Measurements from ENCODE around the gene DEPDC4. TPM values are rescaled to one million over a fixed set of nuclear protein-coding genes. Genes with fewer than 3 reads are reported as not detected.
"Not testable (repeated sequence)": the region's sequence is repeated elsewhere in the genome, so short reads cannot be mapped to it uniquely, and the experiment has no call there.

The DEPDC4 gene
- total RNA-seq, 1 experiment from 2014 or later: 4.9 TPM

DNA sequence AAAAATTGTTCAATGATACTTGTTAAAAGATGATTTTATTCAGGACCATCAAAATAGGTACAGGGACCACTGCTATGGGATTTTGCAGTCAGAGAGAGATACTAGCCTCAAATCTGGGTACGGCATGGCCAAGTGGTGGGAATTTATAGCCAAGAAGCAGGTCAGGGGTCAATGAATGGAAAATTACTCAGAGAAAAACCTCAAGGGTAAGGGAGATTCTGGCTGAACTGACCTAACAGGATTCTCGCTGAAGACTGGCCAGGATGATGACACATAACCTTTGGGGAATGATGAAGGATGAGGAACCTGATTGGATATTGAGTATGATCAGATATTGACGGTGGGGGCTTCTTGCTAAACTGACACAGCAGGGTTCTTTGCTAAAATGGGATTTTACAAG lies 32.7 kb downstream of the DEPDC4 start:
- peaks cover 8% of the 10 kb centered on the region for H3K36me3 Mint-ChIP-seq (ENCODE audit: insufficient read depth, unreplicated experiment)
- TF ChIP-seq, protein P1, sequence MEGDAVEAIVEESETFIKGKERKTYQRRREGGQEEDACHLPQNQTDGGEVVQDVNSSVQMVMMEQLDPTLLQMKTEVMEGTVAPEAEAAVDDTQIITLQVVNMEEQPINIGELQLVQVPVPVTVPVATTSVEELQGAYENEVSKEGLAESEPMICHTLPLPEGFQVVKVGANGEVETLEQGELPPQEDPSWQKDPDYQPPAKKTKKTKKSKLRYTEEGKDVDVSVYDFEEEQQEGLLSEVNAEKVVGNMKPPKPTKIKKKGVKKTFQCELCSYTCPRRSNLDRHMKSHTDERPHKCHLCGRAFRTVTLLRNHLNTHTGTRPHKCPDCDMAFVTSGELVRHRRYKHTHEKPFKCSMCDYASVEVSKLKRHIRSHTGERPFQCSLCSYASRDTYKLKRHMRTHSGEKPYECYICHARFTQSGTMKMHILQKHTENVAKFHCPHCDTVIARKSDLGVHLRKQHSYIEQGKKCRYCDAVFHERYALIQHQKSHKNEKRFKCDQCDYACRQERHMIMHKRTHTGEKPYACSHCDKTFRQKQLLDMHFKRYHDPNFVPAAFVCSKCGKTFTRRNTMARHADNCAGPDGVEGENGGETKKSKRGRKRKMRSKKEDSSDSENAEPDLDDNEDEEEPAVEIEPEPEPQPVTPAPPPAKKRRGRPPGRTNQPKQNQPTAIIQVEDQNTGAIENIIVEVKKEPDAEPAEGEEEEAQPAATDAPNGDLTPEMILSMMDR (IDR thresholded peaks at IDR 0.05; ENCODE audit: insufficient read depth in 1 of 2, low read depth in 1 of 2, low read length in 1 of 2, severe bottlenecking in 1 of 2, unreplicated experiment in 1 of 2): no peak
- peak in 1 of 2 experiments; percentile 54 for DNase-seq

DNA sequence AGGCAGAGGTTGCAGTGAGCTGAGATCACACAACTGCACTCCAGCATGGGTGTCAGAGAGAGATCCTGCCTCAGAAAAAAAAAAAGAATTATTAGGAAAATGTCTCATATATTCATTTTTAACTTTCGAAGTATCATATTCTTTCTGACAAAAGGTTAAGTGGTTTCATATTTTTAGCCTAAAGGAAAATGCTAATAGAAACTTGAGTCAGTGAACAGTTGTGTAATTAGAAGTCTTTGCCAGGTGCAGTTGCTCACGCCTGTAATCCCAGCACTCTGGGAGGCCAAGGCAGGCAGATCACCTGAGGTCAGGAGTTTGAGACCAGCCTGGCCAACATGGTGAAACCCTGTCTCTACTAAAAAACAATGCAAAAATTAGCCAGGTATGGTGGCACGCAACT lies 35.0 kb downstream of the DEPDC4 start:
- H3K4me3 ChIP-seq (ENCODE audit: low read depth, low read length); H3K4me3 Mint-ChIP-seq (ENCODE audit: unreplicated experiment); DNase-seq; H3K9me3 Mint-ChIP-seq (ENCODE audit: unreplicated experiment); H3K36me3 ChIP-seq (ENCODE audit: control insufficient read depth, insufficient read depth, low read length); H3K27me3 Mint-ChIP-seq (ENCODE audit: insufficient read depth, unreplicated experiment); BruUV-seq (replicated peaks); POLR2A ChIA-PET; H3K27me3 ChIP-seq (replicated peaks; ENCODE audit: control insufficient read depth, insufficient read depth, low read length); H3K9me3 ChIP-seq; H3K27ac Mint-ChIP-seq (ENCODE audit: unreplicated experiment): not testable (repeated sequence)
- intact Hi-C loops (cut with micrococcal nuclease; ENCODE audit: unreplicated experiment): loop anchor here (5.0 to 10.0 kb wide), 2 partner anchors 163 to 505 kb away; no protein-coding TSS in a partner anchor
- CTCF ChIA-PET: interaction anchor here (0.6 kb wide), 1 partner anchor 115 kb away, joined by 4 read pairs; no protein-coding TSS in a partner anchor
- peaks cover 21% of the 10 kb centered on the region for H3K4me1 Mint-ChIP-seq (ENCODE audit: low read depth, unreplicated experiment)
- H3K4me1 ChIP-seq: peaks cover 16% of the 10 kb centered on the region
- H3K36me3 Mint-ChIP-seq (ENCODE audit: insufficient read depth, unreplicated experiment): peaks cover 13% of the 10 kb centered on the region

More for the DNA sequence above, 32.7 kb downstream of the DEPDC4 start:
- Mint-ChIP-seq H3K4me3 (ENCODE audit: unreplicated experiment) (peak overlapping the region; percentile 23), H3K4me1 (ENCODE audit: low read depth, unreplicated experiment) (peaks cover 19% of the 10 kb centered on the region), H3K27me3 (ENCODE audit: insufficient read depth, unreplicated experiment) (no peaks in the 10 kb centered on the region), H3K27ac (ENCODE audit: unreplicated experiment) (no peak overlapping the region), H3K9me3 (ENCODE audit: unreplicated experiment) (no peaks in the 10 kb centered on the region)
- H3K9me3 ChIP-seq: no peaks in the 10 kb centered on the region
- BruUV-seq (replicated peaks): no TSS peak
- ChIA-PET CTCF (interaction anchor here (1.0 kb wide), 2 partner anchors 80 to 111 kb away, joined by 3 to 4 read pairs; no protein-coding TSS in a partner anchor), POLR2A (no interaction called here)
- no peak overlapping the region for H3K4me3 ChIP-seq (ENCODE audit: low read depth, low read length)
- H3K36me3 ChIP-seq (ENCODE audit: control insufficient read depth, insufficient read depth, low read length): no peaks in the 10 kb centered on the region
- intact Hi-C loops (cut with micrococcal nuclease; ENCODE audit: unreplicated experiment): loop anchor here (1.0 to 10.0 kb wide), 5 partner anchors 33 to 503 kb away; partner anchors contain the start of genes DEPDC4 and SCYL2
- no peaks in the 10 kb centered on the region for H3K27me3 ChIP-seq (replicated peaks; ENCODE audit: control insufficient read depth, insufficient read depth, low read length)
- peaks cover 15% of the 10 kb centered on the region for H3K4me1 ChIP-seq

DNA sequence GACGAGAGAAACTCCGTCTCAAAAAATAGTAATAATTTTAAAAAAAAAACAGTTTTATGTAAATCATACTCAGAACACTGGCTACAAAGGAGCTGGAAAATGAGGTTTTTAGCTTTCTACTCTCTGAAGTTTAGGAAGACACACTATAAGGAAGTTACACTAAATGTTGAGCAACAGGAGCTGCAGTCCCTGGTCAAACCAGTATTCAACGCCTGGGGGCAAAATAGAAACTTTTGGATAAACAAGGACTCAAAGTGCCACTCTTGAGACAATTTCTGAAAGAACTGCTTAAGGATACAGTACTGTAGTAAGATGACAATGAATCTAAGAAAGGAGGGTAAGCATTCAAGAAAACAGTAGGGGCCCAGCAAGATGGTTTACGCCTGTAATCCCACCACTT lies 37.0 kb downstream of the DEPDC4 start:
- Mint-ChIP-seq H3K27me3 (ENCODE audit: insufficient read depth, unreplicated experiment) (no peaks in the 10 kb centered on the region), H3K36me3 (ENCODE audit: insufficient read depth, unreplicated experiment) (peaks cover 13% of the 10 kb centered on the region), H3K27ac (ENCODE audit: unreplicated experiment) (peak overlapping the region; percentile 79), H3K9me3 (ENCODE audit: unreplicated experiment) (no peaks in the 10 kb centered on the region), H3K4me1 (ENCODE audit: low read depth, unreplicated experiment) (peaks cover 21% of the 10 kb centered on the region), H3K4me3 (ENCODE audit: unreplicated experiment) (peak overlapping the region; percentile 18)
- ChIA-PET CTCF (interaction anchor here (0.5 to 2.6 kb wide), 13 partner anchors 11 to 1683 kb away, joined by 3 to 14 read pairs (median 5); partner anchors contain the start of genes ACTR6, DEPDC4 and SCYL2), POLR2A (interaction anchor here (0.7 to 1.0 kb wide), 2 partner anchors 29 to 37 kb away, joined by 3 to 4 read pairs; partner anchors contain the start of genes ACTR6, DEPDC4 and SCYL2)
- no peak overlapping the region for H3K4me3 ChIP-seq (ENCODE audit: low read depth, low read length)
- H3K27me3 ChIP-seq (replicated peaks; ENCODE audit: control insufficient read depth, insufficient read depth, low read length): no peaks in the 10 kb centered on the region
- H3K4me1 ChIP-seq: peaks cover 16% of the 10 kb centered on the region
- no TSS peak for BruUV-seq (replicated peaks)
- H3K9me3 ChIP-seq: no peaks in the 10 kb centered on the region
- no peaks in the 10 kb centered on the region for H3K36me3 ChIP-seq (ENCODE audit: control insufficient read depth, insufficient read depth, low read length)
- intact Hi-C loops (cut with micrococcal nuclease; ENCODE audit: unreplicated experiment): loop anchor here (1.0 to 10.0 kb wide), 7 partner anchors 17 to 507 kb away; partner anchors contain the start of gene ACTR6
- TF ChIP-seq, protein P1 (IDR thresholded peaks at IDR 0.05; ENCODE audit: insufficient read depth in 1 of 2, low read depth in 1 of 2, low read length in 1 of 2, severe bottlenecking in 1 of 2, unreplicated experiment in 1 of 2): no peak
- peak; percentile 51 to 75 for DNase-seq

Measured in Caco-2 (cell line).